ENCODE measurements around the gene CNIH3. TPM values are rescaled to one million over a fixed set of nuclear protein-coding genes. Genes with fewer than 3 reads are reported as not detected.

CNIH3 gene
- total RNA-seq, 5 donors from 2014 or later (not counting 1 experiment from before 2014, with no cell fraction given), result 2.3 to 3.6 (median 2.4) TPM

DNA sequence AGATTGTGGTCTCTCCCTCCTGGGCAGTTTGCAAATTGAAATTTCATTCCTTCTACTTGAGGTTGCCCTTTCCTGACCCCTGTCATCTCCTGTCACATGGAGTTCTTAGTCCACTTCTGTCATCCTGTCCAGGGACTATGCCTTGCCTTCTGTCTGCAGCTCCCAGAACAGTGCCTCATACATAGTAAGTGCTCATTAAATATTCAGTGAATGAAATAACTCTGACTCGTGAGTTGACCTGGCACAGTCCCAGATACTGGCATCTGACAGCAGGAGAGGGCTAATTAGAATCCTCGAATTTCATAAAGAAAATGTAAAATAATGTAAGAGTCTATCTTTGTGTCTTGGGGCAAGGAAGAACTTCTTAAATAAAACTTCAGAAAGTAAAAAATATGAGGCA lies 50.8 kb downstream of the CNIH3 start:
- Histone ChIP-seq H3K4me3 (ENCODE audit: control insufficient read depth in 1 of 2, extremely low read depth in 1 of 2, low read length in 1 of 2) (no peak overlapping the region), H3K27me3 (replicated peaks in 1 of 2; ENCODE audit: control insufficient read depth in 2 of 2, extremely low read depth in 1 of 2, insufficient read depth in 2 of 2, low read length in 1 of 2) (no peaks in the 10 kb centered on the region), H3K36me3 (ENCODE audit: control insufficient read depth in 2 of 2, extremely low read depth in 1 of 2, insufficient read depth in 1 of 2, low read length in 1 of 2) (no peaks in the 10 kb centered on the region), H3K9me3 (no peaks in the 10 kb centered on the region), H3K4me1 (ENCODE audit: control insufficient read depth in 1 of 2, extremely low read depth in 1 of 2, insufficient read depth in 2 of 2, low read length in 2 of 2) (no peaks in the 10 kb centered on the region), H3K27ac (ENCODE audit: low read length) (no peak overlapping the region)
- DNase-seq (no peak), ATAC-seq (replicated peaks in 1 of 4) (no peak)
- Mint-ChIP-seq H3K27ac (no peak overlapping the region), H3K4me1 (no peaks in the 10 kb centered on the region), H3K36me3 (no peaks in the 10 kb centered on the region), H3K9me3 (no peaks in the 10 kb centered on the region), H3K27me3 (peaks cover 0 to 8% of the 10 kb centered on the region in 2 donors), H3K4me3 (no peak overlapping the region)
- WGBS (ENCODE audit: insufficient coverage), result no CpG with 5 or more reads among the region's 2 CpGs
- ChIA-PET CTCF (no interaction called here), POLR2A (no interaction called here)

DNA sequence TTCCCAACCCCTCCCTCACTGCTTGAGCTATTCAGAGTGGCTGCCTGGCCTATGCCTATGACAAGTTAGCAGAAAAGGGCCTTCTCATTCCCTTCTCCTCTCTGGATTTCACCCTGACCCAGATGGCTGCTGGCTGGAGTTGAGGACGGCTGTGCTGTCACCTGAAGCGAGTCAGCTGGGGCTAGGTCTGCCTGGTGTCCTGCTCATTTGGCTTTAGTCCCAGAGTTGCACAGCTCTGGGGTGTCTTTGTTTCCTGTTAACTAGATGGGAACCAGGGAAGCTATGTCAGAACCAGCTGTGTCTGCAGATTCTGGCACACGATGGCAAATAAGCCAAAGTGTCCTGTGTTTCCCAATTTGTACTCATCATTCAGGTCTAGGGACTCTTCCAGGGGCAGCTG lies 52.9 kb downstream of the CNIH3 start:
- ChIA-PET CTCF (interaction anchor here in 1 of 2 donors (0.5 kb wide), 1 partner anchor 220 kb away, joined by 4 read pairs; no protein-coding TSS in a partner anchor), POLR2A (no interaction called here)
- H3K36me3 Mint-ChIP-seq, result no peaks in the 10 kb centered on the region
- DNase-seq, result no peak
- Histone ChIP-seq H3K27ac (ENCODE audit: low read length) (no peak overlapping the region), H3K4me1 (ENCODE audit: control insufficient read depth in 1 of 2, extremely low read depth in 1 of 2, insufficient read depth in 2 of 2, low read length in 2 of 2) (no peaks in the 10 kb centered on the region), H3K9me3 (no peaks in the 10 kb centered on the region), H3K4me3 (ENCODE audit: control insufficient read depth in 1 of 2, extremely low read depth in 1 of 2, low read length in 1 of 2) (no peak overlapping the region), H3K27me3 (replicated peaks in 1 of 2; ENCODE audit: control insufficient read depth in 2 of 2, extremely low read depth in 1 of 2, insufficient read depth in 2 of 2, low read length in 1 of 2) (no peaks in the 10 kb centered on the region), H3K36me3 (ENCODE audit: control insufficient read depth in 2 of 2, extremely low read depth in 1 of 2, insufficient read depth in 1 of 2, low read length in 1 of 2) (no peaks in the 10 kb centered on the region)
- WGBS (ENCODE audit: insufficient coverage), result 80% methylated on average over 3 of the region's 3 CpGs
- no peak overlapping the region for H3K4me3 Mint-ChIP-seq
- peaks cover 0 to 8% of the 10 kb centered on the region in 2 donors for H3K27me3 Mint-ChIP-seq
- H3K9me3 Mint-ChIP-seq, result no peaks in the 10 kb centered on the region
- H3K27ac Mint-ChIP-seq, result no peak overlapping the region
- no peaks in the 10 kb centered on the region for H3K4me1 Mint-ChIP-seq
- no peak for ATAC-seq (replicated peaks in 1 of 4)

GRCh38 chr1:224669403-224669802 lies 53.3 kb downstream of the CNIH3 start:
- H3K27ac Mint-ChIP-seq, result no peak overlapping the region

DNA sequence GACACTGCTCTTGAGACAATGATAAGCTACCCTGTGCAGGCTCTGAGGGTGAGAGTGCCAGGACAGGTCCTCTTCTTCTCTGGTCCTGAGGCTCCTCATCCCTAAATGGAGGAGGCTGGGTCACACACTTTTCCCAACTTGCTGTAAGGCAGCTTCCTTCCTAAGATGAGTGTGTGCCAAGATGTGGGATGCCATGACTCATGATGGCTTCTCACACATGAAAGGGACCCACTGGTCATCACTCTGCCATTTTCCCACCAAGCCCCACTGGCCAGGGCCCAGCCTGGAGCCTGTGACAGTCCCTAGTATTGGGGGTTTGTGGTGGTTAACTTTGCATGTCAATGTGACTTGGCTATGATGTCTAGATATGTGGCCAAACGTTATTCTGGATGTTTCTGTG lies 54.4 kb downstream of the CNIH3 start:
- ATAC-seq (replicated peaks in 1 of 4), result no peak
- Histone ChIP-seq H3K4me1 (ENCODE audit: control insufficient read depth in 1 of 2, extremely low read depth in 1 of 2, insufficient read depth in 2 of 2, low read length in 2 of 2) (no peaks in the 10 kb centered on the region), H3K4me3 (ENCODE audit: control insufficient read depth in 1 of 2, extremely low read depth in 1 of 2, low read length in 1 of 2) (no peak overlapping the region), H3K27me3 (replicated peaks in 1 of 2; ENCODE audit: control insufficient read depth in 2 of 2, extremely low read depth in 1 of 2, insufficient read depth in 2 of 2, low read length in 1 of 2) (peaks cover 0 to 4% of the 10 kb centered on the region in 2 experiments), H3K36me3 (ENCODE audit: control insufficient read depth in 2 of 2, extremely low read depth in 1 of 2, insufficient read depth in 1 of 2, low read length in 1 of 2) (no peaks in the 10 kb centered on the region), H3K27ac (ENCODE audit: low read length) (no peak overlapping the region), H3K9me3 (no peaks in the 10 kb centered on the region)
- H3K27me3 Mint-ChIP-seq, result peaks cover 0 to 8% of the 10 kb centered on the region in 2 donors
- POLR2A ChIA-PET, result no interaction called here
- H3K27ac Mint-ChIP-seq, result no peak overlapping the region
- H3K4me1 Mint-ChIP-seq, result no peaks in the 10 kb centered on the region
- H3K4me3 Mint-ChIP-seq, result no peak overlapping the region
- CTCF ChIA-PET, result no interaction called here
- no peaks in the 10 kb centered on the region for H3K36me3 Mint-ChIP-seq
- no peak for DNase-seq
- no peaks in the 10 kb centered on the region for H3K9me3 Mint-ChIP-seq
- WGBS (ENCODE audit: insufficient coverage), result no CpG with 5 or more reads among the region's 1 CpG

More at GRCh38 chr1:224669403-224669802, 53.3 kb downstream of the CNIH3 start:
- H3K4me1 ChIP-seq (ENCODE audit: control insufficient read depth in 1 of 2, extremely low read depth in 1 of 2, insufficient read depth in 2 of 2, low read length in 2 of 2), result no peaks in the 10 kb centered on the region
- peaks cover 0 to 8% of the 10 kb centered on the region in 2 donors for H3K27me3 Mint-ChIP-seq
- no peaks in the 10 kb centered on the region for H3K36me3 Mint-ChIP-seq
- no peak overlapping the region for H3K4me3 Mint-ChIP-seq
- no peak for DNase-seq
- no CpG with 5 or more reads among the region's 3 CpGs for WGBS (ENCODE audit: insufficient coverage)
- H3K4me1 Mint-ChIP-seq, result no peaks in the 10 kb centered on the region
- no peak for ATAC-seq (replicated peaks in 1 of 4)
- H3K9me3 ChIP-seq, result no peaks in the 10 kb centered on the region
- no peaks in the 10 kb centered on the region for H3K36me3 ChIP-seq (ENCODE audit: control insufficient read depth in 2 of 2, extremely low read depth in 1 of 2, insufficient read depth in 1 of 2, low read length in 1 of 2)
- H3K27me3 ChIP-seq (replicated peaks in 1 of 2; ENCODE audit: control insufficient read depth in 2 of 2, extremely low read depth in 1 of 2, insufficient read depth in 2 of 2, low read length in 1 of 2), result no peaks in the 10 kb centered on the region
- ChIA-PET POLR2A (no interaction called here), CTCF (no interaction called here)
- H3K27ac ChIP-seq (ENCODE audit: low read length), result no peak overlapping the region
- no peak overlapping the region for H3K4me3 ChIP-seq (ENCODE audit: control insufficient read depth in 1 of 2, extremely low read depth in 1 of 2, low read length in 1 of 2)
- no peaks in the 10 kb centered on the region for H3K9me3 Mint-ChIP-seq

DNA sequence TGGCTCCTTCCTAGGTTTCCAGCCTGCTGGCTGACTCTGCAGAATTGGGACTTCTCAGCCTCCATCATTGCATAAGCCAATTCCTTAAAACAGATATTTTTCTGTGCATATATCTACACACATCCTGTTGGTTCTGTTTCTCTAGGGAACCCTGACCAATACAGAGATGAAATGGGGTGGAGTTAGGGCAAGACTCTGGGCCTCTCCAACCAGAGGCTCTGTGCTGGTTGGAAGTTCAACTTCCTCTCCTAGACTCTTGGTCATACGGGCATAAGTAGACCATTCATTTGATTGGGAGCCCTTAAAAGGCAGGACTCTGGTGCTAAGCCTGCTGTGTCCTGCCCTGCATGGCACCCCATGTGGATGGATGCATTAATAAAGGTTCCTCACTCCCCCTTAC lies 55.0 kb downstream of the CNIH3 start:
- DNase-seq (no peak), ATAC-seq (replicated peaks in 1 of 4) (no peak)
- CTCF ChIA-PET, result no interaction called here
- no peak overlapping the region for H3K4me3 Mint-ChIP-seq
- no CpG with 5 or more reads among the region's 1 CpG for WGBS (ENCODE audit: insufficient coverage)
- Histone ChIP-seq H3K9me3 (no peaks in the 10 kb centered on the region), H3K27ac (ENCODE audit: low read length) (no peak overlapping the region), H3K36me3 (ENCODE audit: control insufficient read depth in 2 of 2, extremely low read depth in 1 of 2, insufficient read depth in 1 of 2, low read length in 1 of 2) (no peaks in the 10 kb centered on the region), H3K4me1 (ENCODE audit: control insufficient read depth in 1 of 2, extremely low read depth in 1 of 2, insufficient read depth in 2 of 2, low read length in 2 of 2) (no peaks in the 10 kb centered on the region), H3K27me3 (replicated peaks in 1 of 2; ENCODE audit: control insufficient read depth in 2 of 2, extremely low read depth in 1 of 2, insufficient read depth in 2 of 2, low read length in 1 of 2) (peaks cover 0 to 4% of the 10 kb centered on the region in 2 experiments), H3K4me3 (ENCODE audit: control insufficient read depth in 1 of 2, extremely low read depth in 1 of 2, low read length in 1 of 2) (no peak overlapping the region)
- peaks cover 2 to 8% of the 10 kb centered on the region in 2 donors for H3K27me3 Mint-ChIP-seq
- H3K27ac Mint-ChIP-seq, result no peak overlapping the region
- POLR2A ChIA-PET, result no interaction called here
- no peaks in the 10 kb centered on the region for H3K9me3 Mint-ChIP-seq
- H3K4me1 Mint-ChIP-seq, result no peaks in the 10 kb centered on the region
- no peaks in the 10 kb centered on the region for H3K36me3 Mint-ChIP-seq

- peaks cover 0 to 4% of the 10 kb centered on the region in 2 experiments for H3K27me3 ChIP-seq (replicated peaks in 1 of 2; ENCODE audit: control insufficient read depth in 2 of 2, extremely low read depth in 1 of 2, insufficient read depth in 2 of 2, low read length in 1 of 2)
- no peaks in the 10 kb centered on the region for H3K4me1 Mint-ChIP-seq
- ChIA-PET POLR2A (no interaction called here), CTCF (no interaction called here)
- H3K27ac Mint-ChIP-seq, result no peak overlapping the region
- no peaks in the 10 kb centered on the region for H3K9me3 ChIP-seq
- H3K4me1 ChIP-seq (ENCODE audit: control insufficient read depth in 1 of 2, extremely low read depth in 1 of 2, insufficient read depth in 2 of 2, low read length in 2 of 2), result no peaks in the 10 kb centered on the region
- H3K27me3 Mint-ChIP-seq, result peaks cover 3 to 4% of the 10 kb centered on the region in 2 donors
- H3K36me3 ChIP-seq (ENCODE audit: control insufficient read depth in 2 of 2, extremely low read depth in 1 of 2, insufficient read depth in 1 of 2, low read length in 1 of 2), result no peaks in the 10 kb centered on the region
- no peaks in the 10 kb centered on the region for H3K36me3 Mint-ChIP-seq
- H3K4me3 Mint-ChIP-seq, result no peak overlapping the region
- 86% methylated on average over 4 of the region's 4 CpGs for WGBS (ENCODE audit: insufficient coverage)
- no peak overlapping the region for H3K4me3 ChIP-seq (ENCODE audit: control insufficient read depth in 1 of 2, extremely low read depth in 1 of 2, low read length in 1 of 2)
- DNase-seq, result no peak
- H3K9me3 Mint-ChIP-seq, result no peaks in the 10 kb centered on the region
- H3K27ac ChIP-seq (ENCODE audit: low read length), result no peak overlapping the region
- ATAC-seq (replicated peaks in 1 of 4), result no peak
These were observed 57.0 kb downstream of the CNIH3 start for GRCh38 chr1:224673141-224673540.

DNA sequence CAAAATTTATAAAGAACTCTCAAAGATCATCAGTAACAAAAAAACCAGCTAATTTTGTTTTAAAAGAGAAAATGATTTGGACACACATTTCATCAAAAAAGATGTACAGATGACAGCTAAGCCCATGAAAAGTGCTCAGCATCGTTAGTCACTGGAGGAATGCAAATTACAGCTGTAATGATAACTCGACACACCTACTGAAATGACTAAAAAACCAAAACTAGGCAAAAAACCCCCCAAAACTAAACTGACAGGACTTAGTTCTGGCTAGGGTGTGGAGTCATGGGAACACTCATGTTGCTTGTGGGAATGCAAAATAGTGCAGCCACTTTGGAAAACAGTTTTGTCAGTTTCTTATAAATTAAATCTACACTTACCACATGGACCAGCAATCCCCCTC lies 59.5 kb downstream of the CNIH3 start:
- Histone ChIP-seq H3K4me1 (ENCODE audit: control insufficient read depth in 1 of 2, extremely low read depth in 1 of 2, insufficient read depth in 2 of 2, low read length in 2 of 2) (no peaks in the 10 kb centered on the region), H3K36me3 (ENCODE audit: control insufficient read depth in 2 of 2, extremely low read depth in 1 of 2, insufficient read depth in 1 of 2, low read length in 1 of 2) (no peaks in the 10 kb centered on the region), H3K27me3 (replicated peaks in 1 of 2; ENCODE audit: control insufficient read depth in 2 of 2, extremely low read depth in 1 of 2, insufficient read depth in 2 of 2, low read length in 1 of 2) (peaks cover 0 to 4% of the 10 kb centered on the region in 2 experiments), H3K27ac (ENCODE audit: low read length) (no peak overlapping the region), H3K9me3 (no peaks in the 10 kb centered on the region), H3K4me3 (ENCODE audit: control insufficient read depth in 1 of 2, extremely low read depth in 1 of 2, low read length in 1 of 2) (no peak overlapping the region)
- H3K27ac Mint-ChIP-seq, result no peak overlapping the region
- WGBS (ENCODE audit: insufficient coverage), result 60% methylated on average over 1 of the region's 2 CpGs
- DNase-seq (no peak), ATAC-seq (replicated peaks in 1 of 4) (no peak)
- ChIA-PET POLR2A (interaction anchor here in 1 of 2 donors (0.6 kb wide), 1 partner anchor 490 kb away, joined by 3 read pairs; no protein-coding TSS in a partner anchor), CTCF (no interaction called here)
- no peaks in the 10 kb centered on the region for H3K9me3 Mint-ChIP-seq
- no peaks in the 10 kb centered on the region for H3K4me1 Mint-ChIP-seq
- peaks cover 0 to 3% of the 10 kb centered on the region in 2 donors for H3K27me3 Mint-ChIP-seq
- H3K4me3 Mint-ChIP-seq, result no peak overlapping the region
- H3K36me3 Mint-ChIP-seq, result no peaks in the 10 kb centered on the region

Measured in T-cell (primary cell).